Measurements from ENCODE around the gene A2M.

The A2M gene

GRCh38 chr12:9075138-9075535 lies 40.6 kb downstream of the A2M start:
- in situ Hi-C loops (cut with MboI; ENCODE audit: low pct_unique_long_range_greater_than_20kb, low sequenced_read_pairs, unreplicated experiment): no loop called here
- DNase-seq (ENCODE audit: low spot score): no peak
- TF ChIP-seq, protein P1, sequence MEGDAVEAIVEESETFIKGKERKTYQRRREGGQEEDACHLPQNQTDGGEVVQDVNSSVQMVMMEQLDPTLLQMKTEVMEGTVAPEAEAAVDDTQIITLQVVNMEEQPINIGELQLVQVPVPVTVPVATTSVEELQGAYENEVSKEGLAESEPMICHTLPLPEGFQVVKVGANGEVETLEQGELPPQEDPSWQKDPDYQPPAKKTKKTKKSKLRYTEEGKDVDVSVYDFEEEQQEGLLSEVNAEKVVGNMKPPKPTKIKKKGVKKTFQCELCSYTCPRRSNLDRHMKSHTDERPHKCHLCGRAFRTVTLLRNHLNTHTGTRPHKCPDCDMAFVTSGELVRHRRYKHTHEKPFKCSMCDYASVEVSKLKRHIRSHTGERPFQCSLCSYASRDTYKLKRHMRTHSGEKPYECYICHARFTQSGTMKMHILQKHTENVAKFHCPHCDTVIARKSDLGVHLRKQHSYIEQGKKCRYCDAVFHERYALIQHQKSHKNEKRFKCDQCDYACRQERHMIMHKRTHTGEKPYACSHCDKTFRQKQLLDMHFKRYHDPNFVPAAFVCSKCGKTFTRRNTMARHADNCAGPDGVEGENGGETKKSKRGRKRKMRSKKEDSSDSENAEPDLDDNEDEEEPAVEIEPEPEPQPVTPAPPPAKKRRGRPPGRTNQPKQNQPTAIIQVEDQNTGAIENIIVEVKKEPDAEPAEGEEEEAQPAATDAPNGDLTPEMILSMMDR (IDR thresholded peaks at IDR 0.05; ENCODE audit: extremely low read depth, insufficient read depth, missing control alignments): no peak

DNA sequence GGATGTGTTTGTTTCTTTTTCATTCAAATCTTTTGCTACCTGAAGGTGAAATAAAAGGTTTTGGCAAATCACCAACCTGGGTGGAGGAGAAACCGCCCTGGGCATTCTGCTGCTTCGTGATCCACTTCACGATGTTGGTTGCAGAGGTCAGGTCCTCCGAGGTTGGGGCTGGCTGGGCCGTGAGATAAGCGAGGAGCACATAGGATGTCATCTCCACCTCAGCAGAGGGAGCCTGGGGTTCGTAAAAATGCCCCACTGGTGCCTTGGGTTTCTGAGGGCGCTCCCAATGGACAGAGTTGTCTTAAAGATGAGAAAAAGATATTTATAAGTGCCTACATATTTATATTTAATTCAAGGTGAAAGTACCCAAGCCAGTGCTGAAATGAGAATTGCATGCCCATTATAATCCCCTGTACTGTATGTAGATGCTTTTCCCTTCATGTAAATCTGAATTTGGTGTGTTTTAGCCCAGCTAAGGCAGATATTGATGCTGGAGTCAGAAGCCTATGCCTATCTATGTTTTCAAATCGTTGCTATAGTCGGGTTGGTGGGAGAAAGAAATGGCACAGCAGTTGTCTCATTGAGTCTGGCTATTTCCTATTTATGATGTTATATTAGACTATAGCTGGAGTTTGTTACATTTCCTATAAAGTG lies 41.1 kb downstream of the A2M start:
- TF ChIP-seq, protein P1 (IDR thresholded peaks at IDR 0.05; ENCODE audit: extremely low read depth, insufficient read depth, missing control alignments): no peak
- in situ Hi-C loops (cut with MboI; ENCODE audit: low pct_unique_long_range_greater_than_20kb, low sequenced_read_pairs, unreplicated experiment): no loop called here
- DNase-seq (ENCODE audit: low spot score): no peak

DNA sequence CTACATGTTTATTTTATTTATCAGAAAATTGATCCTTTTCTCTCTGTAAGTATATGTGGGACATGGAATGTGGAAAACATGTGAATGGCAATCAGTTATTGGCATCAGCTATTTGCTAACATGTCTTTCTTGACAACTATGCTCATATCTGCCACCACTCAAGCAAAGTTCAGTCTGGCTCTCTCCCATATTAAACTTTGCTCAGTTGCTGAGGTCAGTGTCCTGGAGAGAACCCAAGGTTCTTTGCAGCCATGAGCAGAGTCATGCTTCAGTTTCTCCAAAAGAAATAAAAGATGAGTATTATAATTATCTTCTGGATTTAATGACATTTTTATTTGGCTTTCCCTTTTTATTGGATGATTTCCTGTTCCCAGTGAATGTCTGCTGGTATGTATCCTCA lies 42.6 kb downstream of the A2M start:
- TF ChIP-seq, protein P1 (IDR thresholded peaks at IDR 0.05; ENCODE audit: extremely low read depth, insufficient read depth, missing control alignments): no peak
- in situ Hi-C loops (cut with MboI; ENCODE audit: low pct_unique_long_range_greater_than_20kb, low sequenced_read_pairs, unreplicated experiment): no loop called here

DNA sequence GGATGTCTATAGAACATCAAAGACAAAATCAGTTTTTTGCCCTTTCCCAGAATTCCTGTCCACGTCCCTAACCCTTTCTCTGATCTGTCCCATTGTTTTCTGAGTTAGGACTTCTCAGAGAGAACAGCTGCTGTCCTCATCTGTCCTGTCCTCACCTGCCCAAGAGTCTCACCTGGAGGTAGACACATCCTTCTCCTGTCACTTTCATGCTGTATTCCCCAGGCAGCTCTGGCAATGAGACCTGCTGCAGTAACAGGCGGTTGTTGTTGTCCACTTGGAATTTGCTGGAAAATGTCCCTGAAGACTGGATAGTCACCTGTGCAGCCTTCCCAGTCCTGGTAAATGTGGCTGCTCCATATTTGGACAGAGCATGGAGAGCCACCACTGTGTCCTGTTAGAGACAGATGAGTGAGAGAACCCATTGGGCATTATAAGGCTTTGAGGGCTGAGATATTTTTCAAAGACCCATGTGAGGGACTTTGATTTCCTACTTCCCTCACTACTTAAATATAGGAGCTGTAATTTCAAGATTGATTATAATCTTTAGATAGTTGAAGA lies 43.2 kb downstream of the A2M start:
- TF ChIP-seq, protein P1 (IDR thresholded peaks at IDR 0.05; ENCODE audit: extremely low read depth, insufficient read depth, missing control alignments): no peak
- no peak for DNase-seq (ENCODE audit: low spot score)
- in situ Hi-C loops (cut with MboI; ENCODE audit: low pct_unique_long_range_greater_than_20kb, low sequenced_read_pairs, unreplicated experiment): no loop called here

More for the DNA sequence above, 42.6 kb downstream of the A2M start:
- DNase-seq (ENCODE audit: low spot score): no peak

DNA sequence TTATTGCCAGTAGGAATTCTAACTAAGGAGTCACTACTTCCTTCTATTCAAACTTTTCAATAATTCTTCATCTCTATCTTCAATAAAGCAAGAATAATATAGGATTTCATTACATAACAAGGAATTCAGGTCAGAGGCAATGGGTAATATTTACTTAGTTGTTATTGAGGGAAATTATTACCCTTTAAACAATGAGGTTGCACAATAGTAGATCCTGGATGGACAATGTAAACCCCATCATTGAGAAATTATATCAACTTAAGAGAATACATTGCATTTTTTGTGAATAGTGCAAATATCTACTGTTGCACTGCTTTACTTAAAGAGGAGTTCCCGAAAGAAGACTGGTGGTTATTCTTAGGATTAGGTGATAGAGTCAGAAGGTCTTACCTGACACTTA lies 43.8 kb downstream of the A2M start:
- DNase-seq (ENCODE audit: low spot score): no peak
- TF ChIP-seq, protein P1 (IDR thresholded peaks at IDR 0.05; ENCODE audit: extremely low read depth, insufficient read depth, missing control alignments): no peak
- in situ Hi-C loops (cut with MboI; ENCODE audit: low pct_unique_long_range_greater_than_20kb, low sequenced_read_pairs, unreplicated experiment): no loop called here

GRCh38 chr12:9071518-9071917 lies 44.2 kb downstream of the A2M start:
- no peak for DNase-seq (ENCODE audit: low spot score)
- TF ChIP-seq, protein P1 (IDR thresholded peaks at IDR 0.05; ENCODE audit: extremely low read depth, insufficient read depth, missing control alignments): no peak
- in situ Hi-C loops (cut with MboI; ENCODE audit: low pct_unique_long_range_greater_than_20kb, low sequenced_read_pairs, unreplicated experiment): no loop called here

All from GM13977 (cell line).